ENCODE measurements around the gene IL17REL.
A peak's percentile ranks its signal among the peaks of the same experiment; 100 is the strongest.

The IL17REL gene

DNA sequence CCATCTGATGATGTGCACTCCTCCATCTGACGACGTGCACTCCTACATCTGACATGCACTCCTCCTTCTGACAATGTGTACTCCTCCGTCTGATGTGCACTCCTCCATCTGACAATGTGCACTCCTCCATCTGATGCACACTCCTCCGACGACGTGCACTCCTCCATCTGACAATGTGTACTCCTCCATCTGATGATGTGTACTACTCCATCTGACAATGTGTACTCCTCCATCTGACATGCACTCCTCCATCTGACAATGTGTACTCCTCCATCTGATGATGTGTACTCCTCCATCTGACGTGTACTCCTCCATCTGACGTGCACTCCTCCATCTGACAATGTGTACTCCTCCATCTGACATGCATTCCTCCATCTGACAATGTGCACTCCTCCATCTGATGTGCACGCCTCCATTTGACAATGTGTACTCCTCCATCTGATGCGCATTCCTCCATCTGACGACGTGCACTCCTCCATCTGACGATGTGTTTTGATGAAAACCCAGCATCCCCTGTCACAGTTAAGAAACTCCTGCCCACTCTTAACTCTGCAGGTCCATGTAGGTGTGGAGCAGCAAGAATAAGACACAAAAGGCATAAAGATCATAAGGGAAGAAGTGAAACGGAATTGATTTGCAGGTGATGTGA is 9.7 kb upstream of the IL17REL start:
- DNase-seq: no peak

DNA sequence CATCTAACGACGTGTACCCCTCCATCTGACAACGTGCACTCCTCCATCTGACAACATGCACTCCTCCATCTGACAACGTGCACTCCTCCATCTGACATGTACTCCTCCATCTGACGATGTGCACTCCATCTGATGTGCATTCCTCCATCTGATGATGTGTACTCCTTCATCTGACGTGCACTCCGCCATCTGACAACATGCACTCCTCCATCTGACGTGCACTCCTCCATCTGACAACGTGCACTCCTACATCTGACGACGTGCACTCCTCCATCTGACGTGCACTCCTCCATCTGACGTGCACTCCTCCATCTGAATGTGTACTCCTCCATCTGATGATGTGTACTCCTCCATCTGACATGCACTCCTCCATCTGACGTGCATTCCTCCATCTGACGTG is 8.0 kb upstream of the IL17REL start:
- DNase-seq: no peak

DNA sequence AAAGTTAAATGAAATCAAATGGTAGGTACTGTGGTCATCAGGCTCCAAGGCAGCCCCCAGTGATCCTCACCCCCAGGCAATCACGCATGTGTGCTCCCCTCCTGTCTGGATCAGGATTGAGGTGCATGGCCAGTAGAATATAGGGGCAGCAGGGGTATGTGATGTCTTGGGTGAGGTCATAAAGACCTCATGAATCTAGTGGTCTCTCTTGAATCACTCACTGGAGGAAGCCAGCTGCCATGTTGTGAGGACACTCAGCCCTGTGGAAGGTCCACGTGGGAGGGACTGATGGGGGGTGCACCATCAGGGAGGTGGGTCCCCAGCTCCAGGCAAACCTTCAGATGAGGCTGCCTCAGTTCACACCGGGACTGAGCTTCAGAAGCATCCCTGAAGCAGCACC is 6.8 kb upstream of the IL17REL start:
- no peak for DNase-seq

DNA sequence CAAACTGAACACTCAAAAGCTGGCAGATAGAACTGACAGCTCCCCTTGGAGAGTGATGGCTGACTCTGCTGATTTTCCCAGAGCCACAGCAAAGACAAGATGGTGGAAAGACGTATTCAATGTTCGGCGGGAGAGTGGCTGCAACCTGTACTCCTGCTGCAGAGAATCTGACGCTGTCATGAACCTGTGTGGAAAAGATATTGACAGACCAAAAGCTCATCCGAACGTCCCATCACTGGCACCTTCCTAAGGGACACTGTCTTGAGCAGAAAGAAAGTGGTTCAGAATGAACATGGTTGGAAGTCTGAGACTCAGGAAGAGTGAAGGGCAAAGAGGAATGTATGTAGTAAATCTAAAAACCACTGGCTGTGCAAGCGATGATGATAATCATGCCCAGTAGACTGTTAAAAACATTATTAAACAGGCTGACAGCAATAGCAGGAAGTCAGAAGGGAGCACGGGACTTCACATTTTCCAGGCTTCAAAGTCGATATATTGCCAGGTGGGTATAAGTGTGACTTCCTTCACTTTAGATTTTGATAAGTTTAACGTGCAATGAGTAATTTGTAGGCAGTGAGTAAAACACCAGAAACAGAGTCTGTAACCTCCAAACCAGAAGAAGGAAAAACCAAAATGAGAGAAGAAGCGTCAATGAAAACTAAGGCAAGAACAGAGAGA is 6.2 kb upstream of the IL17REL start:
- DNase-seq: no peak

DNA sequence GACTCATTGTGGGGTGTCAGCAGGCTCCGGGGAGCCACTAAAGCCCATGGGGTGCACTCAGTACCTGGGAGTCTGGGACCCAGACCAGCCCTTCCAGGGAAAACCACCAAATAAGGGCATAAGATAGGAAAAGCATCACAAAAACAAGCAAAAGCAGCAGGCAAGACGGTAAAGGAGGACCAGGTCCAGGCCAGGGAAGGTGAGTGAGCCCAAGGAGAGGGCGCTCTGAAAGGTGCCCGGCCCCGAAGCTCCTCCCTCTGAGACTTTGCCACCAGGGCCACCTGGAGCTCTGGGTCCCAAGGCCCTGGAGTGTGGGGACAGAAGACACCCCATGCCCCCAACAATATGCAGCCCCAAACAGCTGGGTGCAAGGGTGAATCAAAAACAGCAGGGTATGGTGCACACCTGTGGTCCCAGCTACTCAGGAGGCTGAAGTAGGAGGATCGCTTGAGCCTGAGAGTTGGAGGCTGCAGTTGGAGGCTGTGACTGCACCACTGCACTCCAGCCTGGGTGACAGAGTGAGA is 5.2 kb upstream of the IL17REL start:
- no peak for DNase-seq

DNA sequence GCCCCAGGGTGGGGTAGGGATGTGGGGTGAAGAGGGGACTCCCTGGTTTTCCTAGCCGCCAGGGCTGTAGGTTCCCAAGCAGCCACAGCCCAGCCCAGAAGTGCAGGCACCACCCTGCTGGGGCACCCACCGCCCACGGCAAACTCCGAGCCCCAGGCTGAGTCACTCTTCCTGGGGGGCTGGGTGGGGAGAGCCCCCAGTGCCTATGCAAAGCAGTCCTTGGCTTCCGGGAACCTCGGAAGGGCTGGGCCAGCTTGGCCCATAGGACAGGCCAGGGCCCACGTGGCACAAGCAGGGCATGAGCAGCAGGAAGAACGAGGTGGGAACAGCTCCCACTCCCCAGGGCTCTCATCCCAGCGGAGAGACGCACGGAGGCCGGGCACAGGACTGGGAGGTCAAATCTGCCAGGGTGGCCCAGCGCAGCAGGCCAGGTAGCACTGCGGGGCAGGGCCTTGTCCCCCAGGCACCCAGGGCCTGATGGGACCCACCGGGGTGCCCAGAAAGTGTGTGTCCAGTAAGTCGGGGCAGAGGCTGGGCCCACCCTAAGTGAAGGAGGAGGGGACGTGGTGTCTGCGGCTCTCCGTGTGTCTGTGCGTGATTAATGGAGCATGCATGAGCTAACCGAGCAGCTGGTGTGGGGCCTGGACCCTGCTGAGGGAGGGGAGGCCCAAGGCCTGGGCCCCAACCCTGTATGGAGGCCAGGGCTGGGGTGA is 4.6 kb upstream of the IL17REL start:
- DNase-seq: no peak

DNA sequence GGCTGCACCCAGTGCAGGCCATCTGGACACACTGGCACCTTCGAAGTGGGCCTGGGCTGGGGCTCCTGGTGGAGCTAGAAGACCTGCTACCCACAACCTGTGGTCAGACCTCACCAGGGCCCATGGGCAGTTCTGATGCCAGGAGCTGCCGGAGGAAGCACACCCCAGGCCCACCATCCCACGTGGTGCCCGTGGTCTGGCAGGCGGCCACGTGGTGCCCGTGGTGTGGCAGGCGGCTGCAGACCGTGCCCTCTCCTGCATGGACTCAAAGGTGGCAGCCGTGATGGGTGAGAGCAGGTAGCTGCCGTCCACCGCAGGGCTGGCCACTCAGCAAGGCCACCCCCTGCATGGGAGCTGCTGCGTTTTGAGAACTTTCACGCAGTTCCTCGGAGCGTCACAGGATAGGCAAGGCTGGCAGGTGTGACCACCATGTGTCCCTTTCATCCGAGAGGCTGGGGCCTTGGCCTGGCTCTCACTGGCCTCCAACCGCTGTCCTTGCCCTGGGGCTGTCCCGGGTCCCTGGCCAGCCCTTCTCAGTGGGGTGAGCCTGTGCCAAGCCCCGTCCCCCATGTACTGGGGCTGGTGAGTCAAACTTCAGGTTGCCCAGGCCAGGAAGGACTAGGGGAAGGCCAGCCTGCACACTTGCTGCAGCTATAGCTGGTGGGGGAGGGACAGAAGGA is 3.9 kb upstream of the IL17REL start:
- DNase-seq: no peak

DNA sequence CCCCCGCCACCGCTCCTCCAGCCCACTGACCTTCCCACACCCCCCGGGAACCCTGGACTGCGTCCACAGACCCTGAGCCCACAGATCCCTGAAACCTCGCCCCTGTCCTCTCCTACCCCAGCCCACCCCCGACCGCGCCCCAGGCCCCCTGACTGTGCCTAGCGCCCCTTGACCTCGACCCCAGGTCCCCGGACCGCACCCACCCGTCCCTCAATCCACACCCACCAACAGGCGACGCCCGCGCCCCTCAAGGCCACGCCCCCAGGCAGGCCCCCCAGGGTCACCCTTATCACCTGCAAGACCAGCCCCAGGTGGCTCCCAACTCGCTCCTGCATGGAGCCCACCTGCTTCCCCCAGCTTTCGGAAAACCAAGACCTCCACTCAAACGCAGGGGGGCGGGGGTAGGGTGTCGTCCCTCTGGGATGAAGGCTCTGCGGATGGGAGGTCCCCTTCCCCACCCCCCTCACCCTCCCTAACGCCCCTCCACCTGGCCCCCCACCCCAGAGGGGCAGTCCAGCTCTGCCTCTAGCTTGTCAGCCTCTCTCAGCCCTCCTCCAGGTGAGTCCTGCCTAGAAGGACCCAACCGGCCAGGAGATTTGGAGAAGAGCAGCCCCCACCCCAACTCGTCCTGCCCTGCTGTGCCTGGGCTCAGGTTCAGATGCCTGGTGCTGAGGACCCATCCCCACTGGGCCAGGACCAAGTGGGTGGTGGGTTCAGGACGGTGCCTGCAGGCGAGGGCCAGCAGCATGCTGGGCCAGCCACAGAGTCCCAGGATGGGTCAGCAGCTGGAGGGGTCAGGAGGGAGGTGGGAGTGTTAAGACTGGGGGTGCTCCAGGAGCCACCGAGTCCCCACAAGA is 3.1 kb upstream of the IL17REL start:
- DNase-seq: no peak

DNA sequence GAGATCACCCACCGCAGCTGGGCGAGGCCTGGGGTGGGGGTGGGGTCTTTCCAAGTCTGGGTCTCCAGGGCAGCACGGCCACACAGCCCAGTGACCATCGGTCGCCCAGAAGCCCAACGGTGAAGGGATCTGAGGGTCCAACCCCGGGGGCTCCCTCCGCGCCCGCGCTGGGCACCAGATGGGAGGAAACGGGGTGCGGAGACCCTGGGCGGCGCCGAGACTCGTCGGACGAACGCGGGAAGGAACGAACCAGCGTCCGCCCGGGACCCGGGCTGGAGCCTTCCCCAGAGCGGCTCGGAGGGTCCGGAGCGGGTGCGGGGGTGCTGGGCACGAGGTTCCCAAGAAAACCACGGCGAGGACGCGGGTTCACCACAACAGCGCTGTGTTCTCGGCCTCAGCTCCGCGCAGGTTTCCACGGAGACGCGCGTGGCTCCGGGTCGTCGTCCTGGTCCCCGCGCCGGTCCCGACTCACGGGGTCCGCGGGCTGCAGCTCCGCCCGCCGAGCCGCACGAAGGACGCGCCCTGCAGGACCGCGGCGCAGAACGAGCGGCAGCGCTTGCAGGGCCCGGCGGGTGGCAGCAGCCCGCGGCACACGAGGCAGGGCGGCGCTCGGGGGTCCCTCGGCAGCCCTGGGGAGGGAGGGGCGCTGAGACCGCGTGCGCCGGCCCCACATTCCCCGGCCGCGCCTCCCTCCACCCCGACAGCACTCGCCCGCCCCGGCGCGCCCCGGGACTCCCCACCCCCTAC is 2.3 kb upstream of the IL17REL start:
- DNase-seq: peak; percentile 21

DNA sequence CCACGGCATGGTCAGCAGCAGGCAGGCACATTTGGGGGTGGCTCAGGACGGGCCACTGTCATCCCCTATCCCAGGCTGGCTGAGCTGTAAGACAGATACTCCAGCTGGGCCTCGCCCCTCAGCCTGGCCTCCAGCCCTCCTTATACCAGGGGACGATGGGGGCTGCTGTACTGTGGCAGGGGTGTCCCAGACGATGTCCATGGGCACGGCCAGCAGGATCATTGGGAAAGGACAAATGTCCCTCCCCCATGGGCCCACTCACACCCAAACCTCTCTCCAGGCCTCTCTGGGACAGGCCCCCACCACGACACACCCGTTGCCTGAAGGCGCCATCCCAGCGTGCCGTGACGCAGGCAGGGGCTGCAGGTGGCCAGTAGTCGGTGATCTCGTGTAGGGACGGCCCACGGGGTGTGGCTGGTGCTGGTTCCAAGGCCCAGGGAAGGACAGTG is 1.5 kb upstream of the IL17REL start:
- DNase-seq: no peak

DNA sequence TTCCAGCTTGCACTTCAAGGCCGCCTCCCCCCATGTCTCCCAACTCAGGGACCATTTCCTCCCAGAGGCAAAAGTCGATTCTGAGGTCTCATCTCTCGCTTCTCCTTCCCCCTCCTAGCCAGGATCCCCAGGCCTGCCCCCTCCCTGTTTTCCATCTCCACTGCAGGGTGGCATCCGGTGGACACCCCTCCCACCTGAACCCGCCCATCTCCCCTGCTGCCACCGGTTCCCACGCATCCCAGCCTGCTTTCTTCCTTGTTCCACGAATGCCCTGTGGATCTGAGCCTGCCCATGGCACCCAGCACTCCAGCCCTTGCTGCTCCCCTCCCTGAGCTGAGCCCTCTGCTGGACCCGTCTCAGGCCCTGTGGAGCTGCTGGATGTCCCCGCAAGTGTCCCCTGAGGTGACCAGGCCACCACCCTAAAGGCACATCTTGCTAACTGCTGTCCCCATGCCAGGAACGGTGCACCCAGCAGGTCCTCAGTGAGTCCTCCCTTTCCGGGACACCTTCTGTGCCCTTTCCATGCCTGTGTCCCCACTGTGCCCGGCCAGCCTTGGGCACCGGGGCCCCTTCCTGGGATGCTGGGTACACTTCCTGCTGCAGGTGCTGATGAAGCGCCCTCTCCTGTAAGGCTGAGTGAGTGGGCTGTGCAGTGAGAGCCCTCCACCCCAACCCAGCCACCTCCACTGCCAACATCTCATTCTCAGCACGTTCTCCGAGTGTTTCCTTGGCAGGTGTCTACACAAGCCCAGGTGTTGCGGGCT is 936 bp downstream of the IL17REL start:
- no peak for DNase-seq

DNA sequence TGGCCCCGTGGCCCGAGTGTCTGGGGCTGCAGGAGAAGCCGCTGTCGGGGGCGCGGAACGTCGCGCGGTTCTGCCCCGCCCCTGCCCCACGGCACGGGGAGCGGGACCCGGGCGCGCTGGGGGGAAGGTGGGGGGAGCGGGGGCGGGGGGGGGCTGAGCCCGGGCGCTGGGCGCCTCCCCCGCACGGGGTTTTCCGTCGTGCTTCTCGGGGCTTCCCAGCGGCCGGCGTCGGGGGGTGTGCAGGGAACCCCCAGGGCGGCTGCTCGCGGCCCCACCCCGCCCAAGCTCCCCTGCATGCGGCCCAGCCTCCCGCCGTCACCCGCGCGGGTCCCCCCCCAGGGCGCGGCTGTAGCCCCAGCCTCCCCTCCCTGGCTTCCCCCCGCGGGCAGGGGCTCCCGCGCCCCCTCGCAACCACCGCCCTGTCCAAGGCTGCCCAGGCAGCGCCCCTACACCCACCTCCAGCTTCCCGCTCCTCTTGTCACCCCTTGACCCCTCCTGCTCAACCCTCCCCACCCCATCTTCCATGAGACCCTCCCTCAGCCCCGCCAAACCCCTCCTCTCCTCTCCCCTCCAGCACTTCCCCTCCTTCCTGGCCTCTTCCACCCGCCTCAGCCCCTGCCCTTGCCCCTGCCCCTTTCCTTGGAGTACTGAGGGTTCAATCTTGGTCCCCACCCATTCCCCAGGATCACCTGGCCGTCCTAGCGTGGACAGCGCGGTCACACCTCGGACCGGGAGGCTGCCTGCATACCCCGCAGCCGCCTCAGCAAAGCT is 1.7 kb downstream of the IL17REL start:
- DNase-seq: no peak

DNA sequence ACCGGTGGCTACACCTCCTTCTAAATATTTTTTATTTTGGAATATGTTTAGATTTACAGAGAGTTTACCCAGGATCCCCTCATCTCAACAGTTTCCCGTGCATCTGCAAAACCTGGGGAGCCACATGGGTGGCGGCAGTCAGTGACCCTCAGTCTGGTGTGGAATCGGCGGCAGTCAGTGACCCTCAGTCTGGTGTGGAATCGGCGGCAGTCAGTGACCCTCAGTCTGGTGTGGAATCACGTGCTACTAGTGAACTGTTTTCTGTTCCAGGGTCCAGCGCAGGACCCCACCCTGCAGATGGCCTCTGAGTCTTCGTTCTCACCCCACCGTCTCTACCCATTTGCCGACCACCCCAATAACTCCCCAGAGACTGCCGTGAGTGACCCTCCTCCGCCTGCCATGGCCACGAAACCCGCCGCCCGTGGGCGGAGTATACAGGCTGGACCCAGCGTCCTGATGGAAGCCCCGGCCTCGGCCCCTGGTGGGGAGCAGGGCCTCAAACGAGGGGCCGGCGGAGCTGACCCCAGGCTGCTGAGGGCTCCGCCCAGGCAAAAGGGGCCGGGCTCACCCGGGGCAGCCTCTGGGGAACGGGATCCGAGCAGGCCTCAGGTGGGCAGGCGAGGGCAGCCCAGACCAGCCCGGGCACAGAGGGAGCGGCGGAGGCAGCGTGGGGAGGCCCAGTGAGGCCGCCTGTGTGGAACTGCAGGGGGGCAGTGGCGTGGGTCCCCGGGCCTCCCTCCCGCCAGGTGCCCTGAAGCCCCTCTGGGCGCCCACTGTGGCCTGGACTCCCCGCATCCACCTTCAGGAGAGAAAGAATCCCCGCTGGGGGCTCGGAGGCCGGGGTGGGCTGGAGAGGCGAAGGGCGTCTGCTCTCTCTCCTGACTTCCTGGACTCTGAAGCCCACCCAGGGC is 2.5 kb downstream of the IL17REL start:
- DNase-seq: no peak

DNA sequence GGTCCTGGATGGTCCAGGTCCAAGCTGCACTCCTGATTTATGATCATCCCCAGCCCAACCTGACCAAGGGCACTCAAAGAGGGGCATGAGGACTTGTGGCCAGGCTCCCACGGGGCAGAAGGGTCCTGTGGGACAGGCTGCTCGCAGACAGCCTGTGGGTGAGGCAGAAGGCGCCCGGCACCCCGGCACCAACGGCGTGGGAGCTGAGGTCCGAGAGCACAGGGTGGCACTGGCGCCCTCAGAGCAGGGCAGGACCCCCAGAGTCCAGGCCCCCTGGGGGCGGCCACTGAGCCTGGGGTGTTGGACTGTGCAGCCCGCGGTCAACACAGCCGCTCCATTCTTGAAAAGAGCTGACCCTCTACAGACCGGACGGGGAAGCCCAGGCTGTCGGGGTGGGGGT is 3.3 kb downstream of the IL17REL start:
- no peak for DNase-seq

DNA sequence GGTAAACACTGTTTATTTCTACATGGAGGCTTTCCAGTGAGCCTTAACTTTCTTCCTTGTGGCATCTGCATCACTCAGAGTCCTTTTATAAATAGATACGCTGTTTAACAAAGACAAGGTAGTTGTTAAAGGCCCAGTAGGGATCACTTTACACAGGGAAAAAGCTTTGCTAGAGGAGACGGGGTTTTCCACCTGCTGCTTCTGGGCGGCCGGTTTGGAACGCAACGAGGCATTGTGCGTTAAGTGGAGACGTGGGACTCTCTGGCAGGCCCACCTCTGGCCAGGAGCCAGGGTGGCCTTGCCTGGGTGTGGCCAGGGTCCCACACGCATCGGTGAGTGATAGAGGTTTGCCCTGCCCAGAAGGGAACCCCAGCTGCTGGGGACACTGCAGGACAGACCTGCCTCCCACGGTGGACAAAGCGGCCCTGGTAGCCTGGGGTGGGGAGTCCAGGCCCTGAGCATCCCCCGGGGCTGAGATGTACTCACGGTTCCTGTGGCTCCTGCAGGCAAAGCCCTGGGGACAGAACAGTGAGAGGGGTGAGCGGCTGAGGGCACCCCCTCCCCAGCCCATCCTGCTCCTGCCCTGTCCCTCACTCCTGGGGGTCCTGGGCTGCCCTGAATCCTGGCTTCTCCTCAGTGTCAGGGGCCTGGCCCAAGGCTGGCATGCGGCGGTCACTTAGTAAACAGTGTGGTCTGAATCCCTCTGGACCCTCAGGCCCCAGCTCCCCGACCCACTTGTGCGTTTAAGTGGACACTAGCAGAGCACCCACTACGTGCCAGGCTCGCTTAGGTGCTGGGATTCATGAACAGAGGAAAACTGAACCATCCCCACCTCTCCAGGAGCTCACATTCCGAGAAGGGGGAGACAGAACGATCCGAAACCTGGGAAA is 4.2 kb downstream of the IL17REL start:
- DNase-seq: no peak

DNA sequence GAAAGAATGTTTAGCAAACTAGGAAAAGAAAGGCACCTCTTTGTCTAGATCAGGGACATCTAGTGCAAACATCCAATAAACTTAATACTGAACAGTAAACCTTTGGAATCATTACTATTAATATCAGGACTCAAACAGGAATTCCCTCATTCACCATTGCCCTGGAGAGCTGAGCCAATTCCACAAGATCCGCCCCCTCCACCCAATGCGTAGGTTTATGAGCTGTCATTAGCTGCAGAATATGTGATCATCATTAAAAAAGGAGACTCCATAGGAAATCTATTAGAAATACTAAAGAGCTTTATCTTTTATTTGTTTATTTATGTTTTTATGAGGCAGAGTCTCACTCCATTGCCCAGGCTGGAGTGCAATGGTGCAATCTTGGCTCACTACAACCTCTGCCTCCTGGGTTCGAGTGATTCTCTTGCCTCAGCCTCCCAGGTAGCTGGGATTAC is 5.5 kb downstream of the IL17REL start:
- DNase-seq: no peak

DNA sequence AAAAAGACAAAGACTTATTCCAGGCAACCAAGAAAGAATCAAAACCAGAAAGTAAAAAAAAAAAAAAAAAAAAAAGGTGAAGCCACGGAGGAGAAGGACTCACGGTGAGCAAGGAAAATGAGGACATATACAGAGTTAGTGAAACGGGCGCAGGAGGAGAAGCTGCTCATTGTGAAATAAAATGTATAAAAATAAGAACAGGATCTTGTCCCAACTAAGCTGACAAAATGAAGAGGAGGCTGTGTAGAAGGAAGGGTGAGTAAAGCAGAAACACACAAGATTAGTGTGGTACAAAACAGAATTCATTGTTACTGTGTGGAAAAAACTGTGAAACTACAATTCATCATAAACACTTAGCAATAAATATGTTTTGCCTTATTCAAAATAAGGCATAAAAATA is 7.6 kb downstream of the IL17REL start:
- DNase-seq: no peak
